Measurements from ENCODE around the gene HNRNPC.

DNA sequence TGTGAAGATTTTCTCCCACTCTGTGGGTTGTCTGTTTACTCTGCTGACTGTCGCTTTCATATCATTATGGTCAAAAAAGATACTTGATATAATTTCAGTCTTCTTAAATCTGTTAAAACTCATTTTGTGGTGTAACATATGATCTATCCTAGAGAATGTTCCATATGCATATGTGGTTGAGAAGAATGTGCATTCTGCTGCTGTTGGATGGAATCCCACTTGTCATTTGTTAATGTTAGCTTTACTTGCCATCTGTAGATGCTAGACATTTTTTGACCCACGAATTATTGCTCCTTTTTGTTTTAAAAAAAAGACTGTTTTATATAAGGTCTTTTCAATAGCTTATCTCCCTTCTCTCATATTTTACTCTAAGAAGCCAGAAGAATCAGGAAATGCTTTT, 87.1 kb downstream of the HNRNPC start:
- TF ChIP-seq CTCF (conservative IDR thresholded peaks at IDR 0.05; ENCODE audit: low read length) (no peak), EZH2phosphoT487 (IDR thresholded peaks at IDR 0.05; ENCODE audit: borderline replicate concordance, low read depth, low read length) (no peak)

Data from OCI-LY7 (cell line).